PC-3 (cell line): ENCODE measurements around the gene LIN37.

Source experiments
- CTCF ChIP-seq: fragments of 300-600 bp; sonication (generic); conservative IDR thresholded peaks from 2 replicates; pipeline ENCODE4 v1.5.1; 2017; ENCODE audit warnings: antibody characterized with exemption, low read depth, mild to moderate bottlenecking, low read length
- EZH2 ChIP-seq: fragments of 300-600 bp; sonication (generic); IDR thresholded peaks from one replicate; pipeline ENCODE4 v1.6.1; 2017; ENCODE audit warnings: antibody characterized with exemption, mild to moderate bottlenecking, low read length; ENCODE audit not compliant: unreplicated experiment

GRCh38 chr19:35777086-35777841 lies 28.9 kb downstream of the LIN37 start:
- TF ChIP-seq CTCF (no peak), EZH2 (no peak)
